Nephron (organoid): Measurements from ENCODE around the gene ZNF407.

Experiments
- H3K27ac Mint-ChIP-seq, 3 experiments: 2 replicates each; pipeline ENCODE4 v1.8.0; 2020; ENCODE audit warnings: mixed read lengths in 3 of 3, mild to moderate bottlenecking in 2 of 3, moderate library complexity in 1 of 3
- H3K27me3 Mint-ChIP-seq: 2 replicates; pipeline ENCODE4 v1.8.0; 2021; ENCODE audit warnings: low read depth, mild to moderate bottlenecking, moderate library complexity, mixed read lengths
- H3K36me3 Mint-ChIP-seq: 2 replicates; pipeline ENCODE4 v1.8.0; 2020; ENCODE audit warnings: low read depth, mixed read lengths
- H3K4me1 Mint-ChIP-seq: 2 replicates; pipeline ENCODE4 v1.8.0; 2020; ENCODE audit warnings: mixed read lengths
- H3K4me3 Mint-ChIP-seq, 3 experiments: 2 replicates each; pipeline ENCODE4 v1.8.0; 2020; ENCODE audit warnings: mild to moderate bottlenecking in 3 of 3, mixed read lengths in 3 of 3, moderate library complexity in 2 of 3
- H3K9me3 Mint-ChIP-seq: 2 replicates; pipeline ENCODE4 v1.8.0; 2020; ENCODE audit warnings: mixed read lengths
- CTCF ChIP-seq, 3 experiments: fragments of 200-600 bp; sonication (generic); IDR thresholded peaks; one replicate each; pipeline ENCODE4 v1.5.0; 2021; ENCODE audit warnings: antibody characterized with exemption in 3 of 3; ENCODE audit not compliant: unreplicated experiment in 3 of 3

The ZNF407 gene

GRCh38 chr18:75066021-75066880 lies 468.6 kb downstream of the ZNF407 start:
- peaks cover 19% of the 10 kb centered on the region for H3K36me3 Mint-ChIP-seq
- no peak for TF ChIP-seq CTCF (IDR thresholded peaks at IDR 0.05; ENCODE audit: unreplicated experiment in 3 of 3)
- no peaks in the 10 kb centered on the region for H3K9me3 Mint-ChIP-seq
- H3K27ac Mint-ChIP-seq, result no peak overlapping the region
- H3K4me1 Mint-ChIP-seq, result peaks cover 40% of the 10 kb centered on the region
- H3K4me3 Mint-ChIP-seq, result no peak overlapping the region
- no peaks in the 10 kb centered on the region for H3K27me3 Mint-ChIP-seq

GRCh38 chr18:75066936-75067335 lies 469.3 kb downstream of the ZNF407 start:
- peaks cover 16% of the 10 kb centered on the region for H3K36me3 Mint-ChIP-seq
- TF ChIP-seq CTCF (IDR thresholded peaks at IDR 0.05; ENCODE audit: unreplicated experiment in 3 of 3), result no peak
- H3K27me3 Mint-ChIP-seq, result no peaks in the 10 kb centered on the region
- H3K4me1 Mint-ChIP-seq, result peaks cover 42% of the 10 kb centered on the region
- no peaks in the 10 kb centered on the region for H3K9me3 Mint-ChIP-seq
- H3K4me3 Mint-ChIP-seq, result no peak overlapping the region
- H3K27ac Mint-ChIP-seq, result no peak overlapping the region

- H3K27me3 Mint-ChIP-seq, result no peaks in the 10 kb centered on the region
- peaks cover 42% of the 10 kb centered on the region for H3K4me1 Mint-ChIP-seq
- H3K4me3 Mint-ChIP-seq, result no peak overlapping the region
- H3K36me3 Mint-ChIP-seq, result peaks cover 15% of the 10 kb centered on the region
- no peak overlapping the region for H3K27ac Mint-ChIP-seq
- no peak for TF ChIP-seq CTCF (IDR thresholded peaks at IDR 0.05; ENCODE audit: unreplicated experiment in 3 of 3)
- H3K9me3 Mint-ChIP-seq, result no peaks in the 10 kb centered on the region
Observed at GRCh38 chr18:75067996-75068645, 470.5 kb downstream of the ZNF407 start.

- Mint-ChIP-seq H3K4me1 (peaks cover 42% of the 10 kb centered on the region), H3K27me3 (no peaks in the 10 kb centered on the region), H3K4me3 (no peak overlapping the region), H3K27ac (no peak overlapping the region), H3K36me3 (peaks cover 13% of the 10 kb centered on the region), H3K9me3 (no peaks in the 10 kb centered on the region)
- no peak for TF ChIP-seq CTCF (IDR thresholded peaks at IDR 0.05; ENCODE audit: unreplicated experiment in 3 of 3)
Observed at GRCh38 chr18:75068682-75069435, 471.2 kb downstream of the ZNF407 start.

- no peak for TF ChIP-seq CTCF (IDR thresholded peaks at IDR 0.05; ENCODE audit: unreplicated experiment in 3 of 3)
- H3K9me3 Mint-ChIP-seq, result no peaks in the 10 kb centered on the region
- no peaks in the 10 kb centered on the region for H3K27me3 Mint-ChIP-seq
- H3K27ac Mint-ChIP-seq, result peak overlapping the region; percentile 66 to 79 (median 69)
- H3K4me3 Mint-ChIP-seq, result no peak overlapping the region
- peaks cover 5% of the 10 kb centered on the region for H3K36me3 Mint-ChIP-seq
- peaks cover 37% of the 10 kb centered on the region for H3K4me1 Mint-ChIP-seq
Observed at GRCh38 chr18:75070235-75070624, 472.6 kb downstream of the ZNF407 start.
